Mucosa of descending colon (tissue), 3 donors: ENCODE results near the gene TMEM218. TPM values are rescaled to one million over a fixed set of nuclear protein-coding genes. Genes with fewer than 3 reads are reported as not detected.
"Not testable (repeated sequence)": the region's sequence is repeated elsewhere in the genome, so short reads cannot be mapped to it uniquely, and the experiment has no call there.

Source experiments
- ATAC-seq: fragments of 200-7000 bp; cut with Tn5 transposase; one replicate; pipeline ENCODE4 v1.9.1; 2020; ENCODE audit warnings: mild to moderate bottlenecking, moderate library complexity
- DNase-seq, 3 donors: peaks; one replicate each; pipeline ENCODE4 v3.0.0-alpha.2; 2020
- H3K36me3 ChIP-seq: fragments of 200-600 bp; one replicate; pipeline ENCODE4 v1.8.0; 2021; ENCODE audit warnings: low read depth, mild to moderate bottlenecking
- H3K4me1 ChIP-seq: fragments of 200-600 bp; one replicate; pipeline ENCODE4 v1.8.0; 2021; ENCODE audit warnings: low read depth, mild to moderate bottlenecking
- H3K4me3 ChIP-seq: fragments of 200-600 bp; one replicate; pipeline ENCODE4 v1.8.0; 2021; ENCODE audit warnings: mild to moderate bottlenecking
- H3K9me3 ChIP-seq: fragments of 200-600 bp; one replicate; pipeline ENCODE4 v1.8.0; 2021; ENCODE audit warnings: mild to moderate bottlenecking
- intact Hi-C, 2 donors: fragments of 100-400 bp; cut with DNase I in 1 of 2; cut with micrococcal nuclease in 1 of 2; formaldehyde crosslinking; loops; one replicate each; pipeline versions ENCODE4 v1.11.0 to v1.11.1; 2022; cut with DNase I, micrococcal nuclease
- total RNA-seq, 3 donors: library from RNA; stranded (reverse); fragmentation: NEBNext Ultra II Directional in 2 of 3; extraction: Animal tissue kit (Norgen Biotek cat#: 25700) in 2 of 3; gene quantifications; one replicate each; pipeline versions ENCODE4 v1.2.1 to v1.2.4, GENCODE V29; 2021 to 2023
- TF ChIP-seq, protein P1 (sequence below): fragments of 200-600 bp; IDR thresholded peaks from one replicate; pipeline ENCODE4 v1.8.0; 2022; ENCODE audit warnings: antibody characterized with exemption, mild to moderate bottlenecking
- donor health status: DM: no; HTN: no; CAD: no; lungs with moderate emphysema.
- donor health status: DM: no; HTN: no; CAD: no.
- donor health status: DM: no; HTN: yes; CAD: no.

TMEM218 gene
- total RNA-seq, 3 donors from 2014 or later = 12.5 to 16.9 (median 16.1) TPM

DNA sequence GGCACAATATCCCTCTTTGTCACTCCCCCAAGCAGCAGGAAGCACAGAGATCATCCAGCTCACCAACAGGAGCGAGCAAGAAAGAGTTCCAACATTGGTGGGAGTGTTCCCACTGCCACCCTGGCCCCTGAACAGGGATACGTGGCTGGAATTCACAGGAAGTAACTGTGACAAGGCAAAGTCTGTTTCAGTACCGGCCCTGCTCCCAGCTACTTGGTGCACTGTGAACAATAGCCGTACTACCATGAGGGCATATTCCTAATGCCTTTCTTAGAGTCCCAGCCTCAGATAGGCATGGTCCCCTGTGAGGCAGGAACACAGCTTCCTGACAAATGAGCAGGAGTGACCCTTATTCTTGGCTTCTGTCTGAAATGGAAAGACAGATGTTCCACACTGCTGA, 50.1 kb downstream of the TMEM218 start:
- ATAC-seq (no peak), DNase-seq (no peak)
- peaks cover 12% of the 10 kb centered on the region for H3K4me1 ChIP-seq
- no peaks in the 10 kb centered on the region for H3K36me3 ChIP-seq
- TF ChIP-seq, protein P1, sequence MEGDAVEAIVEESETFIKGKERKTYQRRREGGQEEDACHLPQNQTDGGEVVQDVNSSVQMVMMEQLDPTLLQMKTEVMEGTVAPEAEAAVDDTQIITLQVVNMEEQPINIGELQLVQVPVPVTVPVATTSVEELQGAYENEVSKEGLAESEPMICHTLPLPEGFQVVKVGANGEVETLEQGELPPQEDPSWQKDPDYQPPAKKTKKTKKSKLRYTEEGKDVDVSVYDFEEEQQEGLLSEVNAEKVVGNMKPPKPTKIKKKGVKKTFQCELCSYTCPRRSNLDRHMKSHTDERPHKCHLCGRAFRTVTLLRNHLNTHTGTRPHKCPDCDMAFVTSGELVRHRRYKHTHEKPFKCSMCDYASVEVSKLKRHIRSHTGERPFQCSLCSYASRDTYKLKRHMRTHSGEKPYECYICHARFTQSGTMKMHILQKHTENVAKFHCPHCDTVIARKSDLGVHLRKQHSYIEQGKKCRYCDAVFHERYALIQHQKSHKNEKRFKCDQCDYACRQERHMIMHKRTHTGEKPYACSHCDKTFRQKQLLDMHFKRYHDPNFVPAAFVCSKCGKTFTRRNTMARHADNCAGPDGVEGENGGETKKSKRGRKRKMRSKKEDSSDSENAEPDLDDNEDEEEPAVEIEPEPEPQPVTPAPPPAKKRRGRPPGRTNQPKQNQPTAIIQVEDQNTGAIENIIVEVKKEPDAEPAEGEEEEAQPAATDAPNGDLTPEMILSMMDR = no peak
- intact Hi-C loops = no loop called here
- H3K9me3 ChIP-seq = no peaks in the 10 kb centered on the region
- H3K4me3 ChIP-seq = no peak overlapping the region

DNA sequence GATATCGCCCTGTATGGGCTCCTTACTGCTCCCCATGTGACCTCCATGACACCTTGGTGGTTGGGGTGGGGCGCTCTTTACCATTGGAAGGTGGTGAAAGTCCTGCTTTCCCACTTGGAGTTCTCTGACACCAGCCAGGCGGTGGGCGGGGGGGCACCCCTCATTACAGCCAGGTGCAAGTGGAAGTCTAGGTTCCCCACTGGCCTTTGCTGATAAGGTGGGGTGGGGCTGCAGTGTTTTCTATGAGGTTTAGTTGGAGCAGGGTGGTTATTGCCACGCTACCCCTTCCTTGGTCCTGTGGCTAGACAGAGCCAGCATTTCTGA, 53.8 kb downstream of the TMEM218 start:
- intact Hi-C loops = no loop called here
- Histone ChIP-seq H3K36me3 (no peaks in the 10 kb centered on the region), H3K9me3 (no peaks in the 10 kb centered on the region), H3K4me3 (no peak overlapping the region), H3K4me1 (peaks cover 4% of the 10 kb centered on the region)
- TF ChIP-seq, protein P1 = no peak
- ATAC-seq (no peak), DNase-seq (no peak)

DNA sequence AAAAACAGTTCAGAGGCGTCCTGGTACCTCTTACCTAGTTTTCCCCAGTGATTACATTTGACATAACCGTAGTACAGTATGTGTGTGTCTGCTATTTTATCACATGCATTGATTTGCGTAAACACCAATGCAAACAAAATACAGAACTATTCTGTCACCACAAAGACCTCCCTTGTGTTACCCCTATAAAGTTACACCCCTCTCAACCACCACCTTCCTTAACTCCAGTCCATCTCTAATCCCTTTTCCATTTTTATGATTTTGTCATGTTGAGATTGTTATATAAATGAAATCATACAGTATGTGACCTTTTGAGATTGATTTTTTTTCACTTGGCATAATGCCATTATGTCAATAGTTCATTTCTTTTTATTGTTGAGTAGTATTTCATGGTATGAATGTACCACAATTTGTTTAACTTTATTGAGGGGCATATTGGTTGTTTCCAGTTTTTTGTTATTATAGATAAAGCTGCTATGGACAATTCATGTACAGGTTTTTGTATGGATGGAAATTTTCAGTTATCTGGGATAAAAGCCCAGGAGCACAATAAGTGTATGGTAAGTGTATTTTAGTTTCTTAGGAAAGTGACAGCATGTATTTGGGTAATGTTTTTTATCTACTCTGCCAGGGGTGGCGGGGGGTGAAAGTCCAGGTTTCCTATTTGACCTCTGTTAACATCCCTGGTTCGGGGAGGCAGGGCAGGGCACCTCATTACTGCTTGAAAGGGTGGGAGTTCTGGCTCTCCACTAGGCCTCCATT, 54.3 kb downstream of the TMEM218 start:
- intact Hi-C loops = no loop called here
- ATAC-seq (no peak), DNase-seq (no peak)
- Histone ChIP-seq H3K4me3 (no peak overlapping the region), H3K9me3 (no peaks in the 10 kb centered on the region), H3K4me1 (peaks cover 4% of the 10 kb centered on the region), H3K36me3 (no peaks in the 10 kb centered on the region)
- TF ChIP-seq, protein P1 = no peak

DNA sequence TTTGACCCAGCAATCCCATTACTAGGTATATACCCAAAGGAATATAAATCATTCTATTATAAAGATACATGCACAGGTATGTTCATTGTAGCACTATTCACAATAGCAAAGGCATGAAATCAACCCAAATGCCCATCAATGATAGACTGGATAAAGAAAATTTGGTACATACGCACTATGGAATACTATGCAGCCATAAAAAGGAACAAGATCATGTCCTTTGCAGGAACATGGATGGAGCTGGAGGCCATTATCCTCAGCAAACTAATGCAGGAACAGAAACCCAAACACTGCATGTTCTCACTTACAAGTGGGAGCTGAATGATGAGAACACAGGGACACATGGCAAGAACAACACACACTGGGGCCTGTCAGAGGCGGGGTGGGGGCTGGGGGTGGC, 55.3 kb downstream of the TMEM218 start:
- intact Hi-C loops, H3K36me3 ChIP-seq, H3K4me1 ChIP-seq, H3K4me3 ChIP-seq, ATAC-seq, H3K9me3 ChIP-seq, DNase-seq: not testable (repeated sequence)

DNA sequence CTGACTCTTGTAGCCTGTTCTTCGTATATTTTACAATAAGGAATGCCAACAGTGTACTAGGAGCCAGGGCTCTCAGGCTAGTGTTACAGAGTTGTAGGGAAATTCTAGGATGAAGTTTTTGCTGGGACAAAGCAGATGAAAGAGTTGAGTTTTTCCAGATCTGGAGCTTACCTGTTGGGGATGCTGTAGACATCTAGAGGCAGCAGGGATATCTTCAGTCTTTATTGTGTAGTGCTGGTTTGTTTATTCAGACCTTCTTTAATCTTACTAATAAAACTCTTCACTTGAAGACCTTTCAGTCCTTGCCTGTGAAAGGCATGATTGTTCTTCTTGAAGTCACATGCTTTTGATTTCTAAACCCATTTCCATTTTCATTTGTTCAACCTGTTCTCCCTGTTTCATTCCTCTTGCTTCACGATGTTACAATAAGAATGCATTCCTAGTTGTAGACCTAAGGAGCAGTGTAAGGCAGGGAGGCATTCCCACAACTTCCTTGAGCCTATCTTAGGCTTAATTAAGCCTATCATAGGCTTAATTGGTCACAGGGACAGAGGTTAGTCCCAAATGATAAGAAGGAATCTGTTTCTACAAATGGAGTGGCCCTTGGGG, 56.2 kb downstream of the TMEM218 start:
- Histone ChIP-seq H3K4me3 (no peak overlapping the region), H3K9me3 (no peaks in the 10 kb centered on the region), H3K4me1 (peaks cover 4% of the 10 kb centered on the region), H3K36me3 (no peaks in the 10 kb centered on the region)
- TF ChIP-seq, protein P1 = no peak
- no peak for ATAC-seq
- DNase-seq = no peak
- intact Hi-C loops = no loop called here

DNA sequence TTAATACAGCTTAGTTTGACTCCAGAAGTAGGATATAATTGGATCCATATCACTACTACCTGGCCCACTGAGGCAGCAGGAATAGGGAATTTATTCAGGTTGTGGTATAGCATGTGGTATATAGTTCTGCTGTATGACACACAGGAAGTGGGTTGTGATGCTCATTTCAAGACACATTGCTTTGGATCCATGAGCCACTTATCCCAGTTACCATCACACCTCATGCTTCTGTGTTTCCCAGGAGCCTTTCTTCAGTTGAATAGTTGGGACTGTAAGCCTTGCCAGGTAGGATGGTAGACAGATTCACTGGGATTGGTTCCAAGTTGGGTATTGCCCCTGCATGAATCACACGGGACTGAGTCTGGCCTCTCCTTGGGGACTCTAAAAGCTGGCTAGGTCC, 58.3 kb downstream of the TMEM218 start:
- H3K36me3 ChIP-seq = no peaks in the 10 kb centered on the region
- H3K4me3 ChIP-seq = no peak overlapping the region
- no peak for ATAC-seq

More for the DNA sequence above, 58.3 kb downstream of the TMEM218 start:
- H3K9me3 ChIP-seq = no peaks in the 10 kb centered on the region
- TF ChIP-seq, protein P1 = no peak
- peaks cover 4% of the 10 kb centered on the region for H3K4me1 ChIP-seq
- DNase-seq = no peak
- intact Hi-C loops = no loop called here
